Measurements from ENCODE around the gene CDH2. TPM values are rescaled to one million over a fixed set of nuclear protein-coding genes. Genes with fewer than 3 reads are reported as not detected.

CDH2 gene
- polyA plus RNA-seq, 5 donors: 4.1 to 9.2 (median 6.8) TPM

GRCh38 chr18:28171837-28172236 is 5.1 kb downstream of the CDH2 start:
- no peak for DNase-seq

DNA sequence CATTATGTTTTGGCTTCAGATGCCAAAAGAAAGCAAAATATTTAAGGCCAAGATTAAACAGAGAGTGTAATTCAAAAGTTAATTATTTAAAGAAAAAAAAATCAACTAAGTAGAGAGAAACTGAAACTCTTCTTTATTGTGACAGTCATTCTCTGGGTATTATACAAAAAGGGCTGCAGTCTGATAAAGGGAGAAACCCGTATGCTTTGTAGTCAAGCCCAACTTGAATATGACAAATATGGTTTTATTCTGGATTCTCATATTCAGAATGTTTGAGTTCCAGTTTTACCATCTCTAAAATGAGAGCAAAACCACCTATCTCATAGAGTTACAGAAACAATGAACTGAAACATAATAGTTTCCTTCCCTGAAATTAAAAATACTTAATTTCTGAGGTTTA is 8.2 kb downstream of the CDH2 start:
- DNase-seq: no peak

DNA sequence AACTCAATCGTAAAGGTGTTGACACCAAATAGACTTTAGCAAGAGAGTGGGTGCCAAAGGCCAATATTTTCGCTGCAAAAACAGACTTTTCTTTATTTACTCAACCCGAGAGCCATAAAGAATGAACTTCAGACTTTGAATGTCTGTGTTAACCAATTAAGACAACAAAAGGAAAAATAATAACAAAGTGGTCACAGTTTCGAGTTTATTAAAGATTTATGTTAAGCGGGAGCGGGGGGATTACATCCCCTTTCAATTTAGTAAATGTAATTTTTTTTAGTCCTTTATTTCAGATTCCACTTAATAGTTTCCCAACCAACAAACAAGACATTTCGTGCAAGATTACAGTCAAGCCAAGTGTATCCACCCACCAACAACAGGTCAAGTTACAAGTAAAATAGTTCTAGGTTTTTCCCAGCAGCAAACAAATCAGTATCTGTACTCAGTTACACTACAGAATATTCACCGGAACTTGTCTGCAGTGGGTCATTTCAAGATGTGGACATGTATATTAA is 9.0 kb downstream of the CDH2 start:
- no peak for DNase-seq

GRCh38 chr18:28164771-28165483 is 12.0 kb downstream of the CDH2 start:
- DNase-seq: no peak

DNA sequence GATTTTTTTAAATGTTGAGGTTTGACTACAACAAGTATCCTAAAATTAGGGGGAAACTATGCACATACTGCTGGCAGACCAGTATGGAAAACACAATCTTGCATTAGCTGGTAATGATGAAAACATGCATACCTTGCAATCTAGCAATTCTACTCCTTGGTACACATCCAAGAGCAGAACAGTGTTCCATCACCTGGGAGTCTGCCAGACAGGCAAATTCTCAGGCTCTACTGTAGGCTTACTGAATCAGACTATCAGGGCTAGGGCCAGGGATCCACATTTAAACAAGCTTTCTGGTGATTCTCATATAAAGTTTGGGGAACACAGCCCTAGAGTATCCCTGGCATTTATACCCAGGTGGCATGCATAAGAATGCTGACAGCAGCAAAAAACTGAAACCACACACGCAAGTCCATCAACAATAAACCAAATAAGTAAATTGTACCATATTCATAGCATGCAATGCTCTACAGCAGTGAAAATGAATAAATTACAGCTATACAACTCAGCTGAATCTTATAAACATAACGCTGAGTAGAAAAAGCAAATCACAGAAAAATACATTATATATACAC is 13.6 kb downstream of the CDH2 start:
- DNase-seq: no peak

GRCh38 chr18:28161608-28162599 is 15.0 kb downstream of the CDH2 start:
- DNase-seq: no peak

GRCh38 chr18:28159055-28159454 is 17.9 kb downstream of the CDH2 start:
- DNase-seq: no peak

- DNase-seq: no peak
Measured at GRCh38 chr18:28158083-28158581, 18.8 kb downstream of the CDH2 start.

DNA sequence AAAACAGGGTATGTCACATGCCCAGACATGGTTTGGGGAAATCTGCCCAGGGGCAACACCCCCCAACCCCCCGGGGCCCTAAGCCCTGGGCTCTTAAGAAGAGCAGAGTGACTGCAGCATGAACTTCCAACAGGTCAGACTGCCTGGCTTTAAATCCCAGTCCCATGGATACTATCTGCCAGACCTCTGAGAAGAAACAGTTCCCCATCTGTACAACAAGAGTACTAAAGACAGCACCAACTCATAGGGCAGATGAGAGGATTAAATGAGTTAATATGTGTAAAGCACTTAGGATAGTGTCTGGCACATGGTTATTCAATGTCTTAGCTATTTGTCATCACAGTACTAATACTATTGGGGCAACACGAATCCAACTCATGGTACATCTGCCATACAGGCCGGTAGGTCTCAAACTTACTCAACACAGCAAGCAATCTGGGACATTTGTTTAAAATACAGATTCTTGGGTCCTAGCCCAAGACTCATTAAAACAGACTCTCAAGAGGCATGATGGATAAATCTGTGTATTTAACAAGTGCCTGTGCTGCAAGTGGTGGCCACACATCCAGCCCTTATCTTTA is 23.4 kb downstream of the CDH2 start:
- no peak for DNase-seq

DNA sequence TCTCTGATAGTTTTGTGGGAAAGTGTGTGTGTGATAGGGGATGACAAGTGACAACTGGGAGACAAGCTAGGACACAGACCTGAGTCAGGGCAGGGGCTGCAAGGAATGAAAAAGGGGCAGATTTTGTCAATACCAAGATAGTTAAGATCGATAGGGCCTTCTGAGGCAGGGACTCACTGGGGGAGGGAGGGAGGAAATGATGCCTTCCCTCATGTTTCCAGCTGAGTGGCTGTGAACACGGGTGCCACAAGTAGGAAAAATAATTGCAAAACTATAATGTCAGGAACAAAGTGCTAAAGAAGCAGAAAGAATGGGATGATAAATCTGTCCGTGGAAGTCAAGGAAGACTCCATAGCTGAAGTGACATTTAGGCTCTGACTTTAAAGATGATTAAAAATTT is 24.2 kb downstream of the CDH2 start:
- DNase-seq: no peak

GRCh38 chr18:28152354-28152753 is 24.6 kb downstream of the CDH2 start:
- DNase-seq: no peak

DNA sequence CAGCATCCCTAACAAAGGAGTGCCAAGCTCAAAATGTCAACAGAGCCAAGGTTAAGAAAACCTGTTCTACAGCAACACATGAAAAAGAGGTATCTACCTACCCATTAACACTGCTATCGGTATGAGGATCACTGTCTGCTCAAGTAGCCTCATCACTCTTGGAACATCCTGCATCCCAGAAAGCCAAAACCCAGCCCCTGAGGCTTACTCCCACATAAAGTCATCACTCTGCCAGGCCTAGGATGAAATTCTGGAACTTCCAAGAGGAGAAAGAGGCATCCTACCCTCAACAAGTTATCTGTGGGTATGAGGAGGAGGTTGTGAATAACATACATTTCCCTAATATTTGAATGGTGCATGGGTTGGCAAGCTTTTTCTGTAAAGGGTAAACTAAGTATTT is 25.5 kb downstream of the CDH2 start:
- DNase-seq: no peak

- DNase-seq: no peak
Measured at GRCh38 chr18:28150925-28151324, 26.0 kb downstream of the CDH2 start.

DNA sequence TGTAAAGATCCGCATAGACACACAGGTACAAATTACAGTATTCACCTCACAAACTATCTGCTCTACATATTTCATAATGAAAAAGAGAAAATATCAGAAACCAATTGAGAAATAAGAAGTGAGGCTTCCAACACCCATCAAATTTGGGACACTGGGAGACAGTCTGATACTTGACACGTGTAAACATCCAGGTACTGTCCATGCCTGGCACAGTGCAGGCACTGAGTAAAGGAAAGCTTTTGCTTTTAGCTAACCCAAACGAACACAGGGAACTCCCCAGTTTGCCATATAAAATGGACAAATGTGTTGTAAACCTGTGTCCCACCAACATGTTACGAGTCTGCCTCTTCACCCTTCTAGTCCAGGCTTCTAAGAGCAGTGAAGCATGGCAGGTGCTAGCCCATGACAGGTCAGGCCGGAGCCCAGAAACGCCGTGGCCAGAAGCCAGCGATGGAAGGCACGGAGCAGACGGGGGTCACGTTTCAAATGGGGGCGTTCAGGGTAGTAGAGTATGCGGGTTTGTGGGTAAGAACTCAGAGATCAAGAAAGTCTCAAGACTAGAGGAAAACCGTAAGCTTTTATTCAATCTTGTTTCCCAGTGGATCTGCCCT is 27.0 kb downstream of the CDH2 start:
- DNase-seq: no peak

GRCh38 chr18:28147674-28148171 is 29.2 kb downstream of the CDH2 start:
- DNase-seq: no peak

GRCh38 chr18:28143725-28144124 is 33.2 kb downstream of the CDH2 start:
- no peak for DNase-seq

DNA sequence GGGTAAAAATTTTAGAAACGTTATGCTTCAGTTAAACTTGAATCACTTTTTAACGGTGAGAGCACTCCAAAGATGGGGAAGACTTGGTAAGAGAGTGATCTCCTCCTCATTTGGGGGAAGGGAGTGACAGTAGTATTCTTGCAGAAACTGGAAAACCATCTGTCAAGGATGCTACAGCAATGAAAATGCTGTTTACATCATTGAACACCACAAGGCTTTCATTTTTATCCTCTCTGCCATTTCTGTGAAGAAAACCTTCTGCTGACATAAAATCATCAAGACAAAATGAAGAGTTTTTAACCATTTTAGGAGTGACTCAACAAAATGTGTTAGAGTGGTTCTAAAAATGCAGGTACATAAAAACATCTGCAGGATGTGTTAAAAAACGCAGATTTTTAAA is 38.1 kb downstream of the CDH2 start:
- DNase-seq: no peak

GRCh38 chr18:28136071-28136470 is 40.9 kb downstream of the CDH2 start:
- no peak for DNase-seq

- DNase-seq: no peak
Measured at GRCh38 chr18:28134774-28135173, 42.2 kb downstream of the CDH2 start.

DNA sequence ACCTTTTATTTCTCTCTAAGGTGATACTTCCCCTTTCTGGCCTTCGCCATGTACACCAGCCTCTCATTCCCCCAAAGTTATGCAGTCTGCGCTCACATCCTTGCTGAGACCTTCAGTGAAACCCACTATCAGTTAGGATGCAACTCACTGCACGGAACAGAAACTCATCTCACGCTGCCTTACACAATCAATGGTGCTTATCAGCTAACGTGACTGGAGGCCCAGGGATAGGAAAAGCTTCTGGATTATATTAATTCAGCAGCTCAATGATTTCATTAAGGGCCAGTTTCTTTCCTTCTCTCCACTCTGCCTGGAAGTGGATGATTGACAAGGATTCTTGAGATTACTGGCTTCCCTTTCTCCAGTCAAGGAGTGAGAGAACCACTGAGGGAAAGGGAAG is 44.8 kb downstream of the CDH2 start:
- DNase-seq: no peak

GRCh38 chr18:28128659-28128980 is 48.3 kb downstream of the CDH2 start:
- no peak for DNase-seq
